HepG2 (cell line): Measurements from ENCODE around the gene PLRG1. TPM values are rescaled to one million over a fixed set of nuclear protein-coding genes. Genes with fewer than 3 reads are reported as not detected.

Experiments used
- HMG20B ChIP-seq: conservative IDR thresholded peaks from 2 replicates; pipeline ENCODE4 v1.6.1; 2016; ENCODE audit warnings: missing genetic modification reagents, missing compliant biosample characterization
- HNRNPK ChIP-seq: fragments of 200-400 bp; formaldehyde crosslinking; IDR thresholded peaks from 2 replicates; pipeline ENCODE4 v1.6.1; 2018; ENCODE audit warnings: low read length, low read depth, moderate library complexity, mild to moderate bottlenecking; ENCODE audit not compliant: poor library complexity, severe bottlenecking
- HOMEZ ChIP-seq: IDR thresholded peaks from 2 replicates; pipeline ENCODE4 v1.6.1; 2016; ENCODE audit warnings: low read depth
- KLF12 ChIP-seq: sonication (generic); formaldehyde crosslinking; IDR thresholded peaks from 2 replicates; pipeline ENCODE4 v1.4.0; 2020; ENCODE audit warnings: missing genetic modification reagents, borderline replicate concordance
- PHF20 ChIP-seq: sonication (generic); formaldehyde crosslinking; IDR thresholded peaks from 2 replicates; pipeline ENCODE4 v1.5.0; 2020; ENCODE audit warnings: mild to moderate bottlenecking, missing genetic modification reagents
- REXO4 ChIP-seq: sonication (generic); formaldehyde crosslinking; IDR thresholded peaks from 2 replicates; pipeline ENCODE4 v1.8.0; 2022; ENCODE audit warnings: missing genetic modification reagents, mild to moderate bottlenecking, borderline replicate concordance
- RFX5 ChIP-seq: IDR thresholded peaks from 2 replicates; pipeline ENCODE4 v1.6.1; 2011; ENCODE audit warnings: low read depth, low read length, improper control_type of control experiment
- THRA ChIP-seq: sonication (generic); formaldehyde crosslinking; IDR thresholded peaks from 2 replicates; pipeline ENCODE4 v1.4.0; 2020; ENCODE audit warnings: missing genetic modification reagents, borderline replicate concordance
- ZBTB42 ChIP-seq: sonication (generic); formaldehyde crosslinking; IDR thresholded peaks from 2 replicates; pipeline ENCODE4 v1.5.0; 2020; ENCODE audit warnings: mild to moderate bottlenecking, missing genetic modification reagents
- ZBTB49 ChIP-seq: sonication (generic); formaldehyde crosslinking; IDR thresholded peaks from 2 replicates; pipeline ENCODE4 v1.4.0; 2020; ENCODE audit warnings: missing genetic modification reagents, borderline replicate concordance
- ZFYVE20 ChIP-seq: sonication (generic); formaldehyde crosslinking; IDR thresholded peaks from 2 replicates; pipeline ENCODE4 v1.8.0; 2023; ENCODE audit warnings: low read depth, mild to moderate bottlenecking, moderate library complexity, missing genetic modification reagents, borderline replicate concordance
- ZNF276 ChIP-seq: sonication (generic); formaldehyde crosslinking; IDR thresholded peaks from 2 replicates; pipeline ENCODE4 v1.4.0; 2020; ENCODE audit warnings: mild to moderate bottlenecking, low read depth, missing genetic modification reagents
- ZNF354B ChIP-seq: sonication (generic); formaldehyde crosslinking; IDR thresholded peaks from 2 replicates; pipeline ENCODE4 v1.8.0; 2022; ENCODE audit warnings: mild to moderate bottlenecking, missing genetic modification reagents
- ZNF580 ChIP-seq: IDR thresholded peaks from 2 replicates; pipeline ENCODE4 v1.6.1; 2016; ENCODE audit warnings: low read depth, borderline replicate concordance
- ZNF770 ChIP-seq: sonication (generic); formaldehyde crosslinking; IDR thresholded peaks from 2 replicates; pipeline ENCODE4 v1.5.0; 2020; ENCODE audit warnings: mild to moderate bottlenecking, missing genetic modification reagents
- ZNF780A ChIP-seq: sonication (generic); formaldehyde crosslinking; IDR thresholded peaks from 2 replicates; pipeline ENCODE4 v1.8.0; 2022; ENCODE audit warnings: mild to moderate bottlenecking, missing genetic modification reagents, moderate library complexity
- ZNF782 ChIP-seq: sonication (generic); formaldehyde crosslinking; IDR thresholded peaks from 2 replicates; pipeline ENCODE4 v1.4.0; 2020; ENCODE audit warnings: missing genetic modification reagents, mild to moderate bottlenecking, borderline replicate concordance
- ZSCAN12 ChIP-seq: sonication (generic); formaldehyde crosslinking; IDR thresholded peaks from 2 replicates; pipeline ENCODE4 v1.9.0; 2021; ENCODE audit warnings: mild to moderate bottlenecking, missing genetic modification reagents
- polyA plus RNA-seq, 8 experiments: library from polyadenylated mRNA; depleted of rRNA in 3 of 8; stranded (reverse) in 7 of 8; unstranded in 1 of 8; fragments of >200 nt; fragmentation: Illumina TruSeq in 4 of 8; extraction: Trizol in 4 of 8; gene quantifications; 2 replicates each; pipeline versions ENCODE4 v1.2.1 to v1.2.3, GENCODE V29; 2011 to 2016; ENCODE audit warnings: low read depth in 4 of 8, missing spikeins in 1 of 8, mixed read lengths in 1 of 8; ENCODE audit not compliant: insufficient read depth in 1 of 8
- total RNA-seq, 5 experiments: library from RNA; depleted of rRNA; stranded (reverse); fragments of >200 nt; fragmentation: Illumina TruSeq; extraction: Trizol; gene quantifications; 2 replicates each; pipeline ENCODE4 v1.2.3, GENCODE V29; 2016; ENCODE audit warnings: low read depth in 1 of 5

The PLRG1 gene
- total and polyA plus RNA-seq, 2 of the 13 experiments (the other 11 are each of a cell fraction or from before 2014, with no cell fraction given) = 77.3 to 110 TPM

GRCh38 chr4:154549894-154550790, at the start of gene PLRG1 (continued):
- TF ChIP-seq ZNF770 (no peak), ZFYVE20 (CRISPR knock-in tag) (no peak), REXO4 (no peak), ZBTB42 (CRISPR knock-in tag) (peak; percentile 96; the same call in 1 of the 2 replicates), PHF20 (CRISPR knock-in tag) (peak; percentile 89), HNRNPK (no peak), ZNF276 (CRISPR knock-in tag) (peak; percentile 23; the same call in 1 of the 2 replicates), ZSCAN12 (CRISPR knock-in tag) (no peak), HMG20B (CRISPR knock-in tag) (no peak), HOMEZ (CRISPR knock-in tag) (0 out of 2 replicates have a peak, but pooled peaks have one; percentile 52), KLF12 (CRISPR knock-in tag) (0 out of 2 replicates have a peak, but pooled peaks have one; percentile 38), ZNF780A (CRISPR knock-in tag) (no peak), ZNF782 (CRISPR knock-in tag) (no peak), ZBTB49 (CRISPR knock-in tag) (no peak), RFX5 (no peak), THRA (CRISPR knock-in tag) (no peak), ZNF580 (no peak; the same call in 1 of the 2 replicates), ZNF354B (CRISPR knock-in tag) (no peak)
